ENCODE results near the gene PHF2.

PHF2 gene

DNA sequence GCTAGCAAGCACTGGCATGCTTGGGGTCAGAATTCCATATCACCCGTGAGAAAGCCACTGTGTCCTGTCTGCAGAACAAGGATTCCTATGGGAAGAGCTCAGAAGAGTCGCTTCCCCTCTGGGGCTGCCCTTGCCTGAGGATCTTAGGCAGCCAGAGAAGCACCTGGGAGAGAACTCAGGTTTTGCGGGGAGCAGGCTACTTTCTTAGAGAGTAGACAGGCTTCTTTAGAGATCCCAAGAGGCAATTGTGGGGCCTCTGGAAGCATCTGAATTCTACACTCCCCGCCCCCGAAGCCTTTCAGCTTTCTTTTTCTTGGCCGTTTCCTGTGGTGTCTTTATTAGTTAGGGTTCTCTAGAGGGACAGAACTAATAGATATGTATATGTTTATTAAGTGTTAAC lies 40.9 kb downstream of the PHF2 start:
- Mint-ChIP-seq H3K27ac (ENCODE audit: low read depth) (no peak overlapping the region), H3K9me3 (no peaks in the 10 kb centered on the region), H3K4me3 (no peak overlapping the region), H3K27me3 (no peaks in the 10 kb centered on the region), H3K4me1 (peaks cover 8% of the 10 kb centered on the region), H3K36me3 (ENCODE audit: insufficient read depth) (peaks cover 2% of the 10 kb centered on the region)
- DNase-seq (ENCODE audit: low spot score in 2 of 2) (no peak), ATAC-seq (replicated peaks; ENCODE audit: extremely low read depth, poor library complexity, severe bottlenecking) (no peak)

DNA sequence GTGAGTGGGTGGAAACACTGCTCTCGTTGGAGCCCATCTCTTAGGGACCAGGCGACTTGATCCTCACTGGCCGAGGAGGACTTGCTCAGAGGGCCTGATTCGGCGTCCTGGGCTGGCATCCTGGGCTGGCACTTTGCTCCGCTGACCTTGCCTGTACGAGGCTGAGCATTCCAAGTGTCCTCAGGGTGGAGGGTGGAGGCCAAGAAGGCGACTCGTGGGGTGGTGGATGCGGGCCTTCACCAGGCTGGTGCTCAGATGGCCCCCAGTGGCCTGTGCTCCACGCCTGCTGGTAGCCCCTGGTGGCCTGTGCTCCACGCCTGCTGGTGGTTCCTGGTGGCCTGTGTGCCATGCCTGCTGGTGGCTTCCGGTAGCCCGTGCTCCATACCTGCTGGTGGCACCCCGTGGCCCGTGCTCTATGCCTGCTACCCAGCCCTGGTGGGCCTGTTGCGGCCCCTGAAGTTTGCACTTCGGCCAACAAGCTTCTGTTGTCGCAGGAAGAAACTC lies 42.9 kb downstream of the PHF2 start:
- H3K4me1 Mint-ChIP-seq = peaks cover 7% of the 10 kb centered on the region
- H3K9me3 Mint-ChIP-seq = no peaks in the 10 kb centered on the region
- no peak for DNase-seq (ENCODE audit: low spot score in 2 of 2)
- no peak for ATAC-seq (replicated peaks; ENCODE audit: extremely low read depth, poor library complexity, severe bottlenecking)
- H3K4me3 Mint-ChIP-seq = no peak overlapping the region
- no peaks in the 10 kb centered on the region for H3K27me3 Mint-ChIP-seq
- peaks cover 3% of the 10 kb centered on the region for H3K36me3 Mint-ChIP-seq (ENCODE audit: insufficient read depth)
- H3K27ac Mint-ChIP-seq (ENCODE audit: low read depth) = no peak overlapping the region

DNA sequence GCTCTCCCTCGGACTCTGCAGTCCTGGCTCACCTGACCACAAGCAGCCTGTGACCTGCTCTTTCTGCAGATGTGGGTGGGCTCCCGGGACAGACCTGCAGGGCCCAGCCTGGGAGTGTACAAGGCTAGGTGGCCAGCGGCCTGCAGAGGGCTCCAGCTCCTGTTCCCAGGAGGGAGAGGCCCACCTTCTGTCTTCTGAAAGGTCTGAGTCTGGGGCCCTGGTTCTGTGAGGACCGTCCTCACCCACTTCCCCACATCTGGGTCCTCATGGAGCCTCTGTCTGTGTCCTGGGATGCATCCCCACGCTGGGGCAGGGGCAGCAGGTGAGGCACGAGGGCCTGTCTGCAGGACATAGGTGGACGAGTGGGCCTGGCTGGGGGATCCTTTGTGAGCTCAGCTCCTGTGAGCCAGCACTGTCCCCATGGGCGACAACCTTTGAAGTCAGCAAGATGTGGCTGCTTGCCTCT lies 43.7 kb downstream of the PHF2 start:
- no peak for ATAC-seq (replicated peaks; ENCODE audit: extremely low read depth, poor library complexity, severe bottlenecking)
- Mint-ChIP-seq H3K4me3 (no peak overlapping the region), H3K4me1 (peaks cover 7% of the 10 kb centered on the region), H3K9me3 (no peaks in the 10 kb centered on the region), H3K27ac (ENCODE audit: low read depth) (no peak overlapping the region), H3K27me3 (no peaks in the 10 kb centered on the region), H3K36me3 (ENCODE audit: insufficient read depth) (peaks cover 3% of the 10 kb centered on the region)
- no peak for DNase-seq (ENCODE audit: low spot score in 2 of 2)

DNA sequence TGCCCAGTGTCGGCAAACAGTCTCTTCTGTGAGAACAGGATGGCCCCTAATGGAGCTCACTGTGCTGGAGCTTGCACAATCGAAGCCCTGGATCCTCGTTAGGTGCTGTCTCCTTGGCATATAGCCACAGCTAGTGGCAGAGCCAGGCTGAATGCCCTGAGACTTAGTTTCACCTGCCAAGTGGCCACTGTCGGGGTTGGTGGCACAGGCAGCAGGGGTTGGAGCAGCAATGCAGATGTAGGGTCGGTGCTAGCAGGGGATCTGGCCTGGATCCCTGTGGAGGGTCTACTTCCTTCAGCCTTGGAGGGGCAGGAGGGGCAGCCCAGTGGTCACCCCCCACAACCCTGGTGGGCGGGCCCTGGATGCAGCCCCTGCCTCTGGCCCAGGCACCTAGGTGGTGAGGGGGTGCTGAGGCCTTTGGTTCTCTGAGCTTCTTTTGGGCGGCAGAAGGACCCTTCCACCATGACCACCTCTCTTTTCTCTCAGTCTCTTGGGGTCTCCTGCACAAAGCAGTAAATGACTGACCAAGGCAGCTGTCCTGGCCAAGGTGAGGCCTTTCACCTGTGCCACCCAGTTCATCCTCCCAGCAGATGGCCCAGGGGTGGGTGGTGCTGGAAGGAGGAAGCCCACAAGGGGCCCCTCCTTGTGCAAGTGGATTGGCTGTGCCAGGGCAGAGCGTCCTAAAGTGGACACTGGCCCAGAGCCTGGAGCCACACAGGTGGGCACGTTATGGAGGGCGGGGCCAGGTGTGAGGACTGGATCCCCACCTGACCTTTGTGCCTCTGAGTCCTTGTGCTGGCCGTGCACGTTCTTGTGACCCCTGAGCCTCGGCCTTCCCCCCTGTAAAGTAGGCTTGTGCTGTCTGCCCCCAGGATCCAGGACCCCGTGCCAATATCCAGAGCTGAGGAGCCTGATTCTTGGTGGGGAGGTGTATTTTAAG lies 44.8 kb downstream of the PHF2 start:
- no peak for ATAC-seq (replicated peaks; ENCODE audit: extremely low read depth, poor library complexity, severe bottlenecking)
- Mint-ChIP-seq H3K36me3 (ENCODE audit: insufficient read depth) (peaks cover 3% of the 10 kb centered on the region), H3K27ac (ENCODE audit: low read depth) (no peak overlapping the region), H3K9me3 (no peaks in the 10 kb centered on the region), H3K4me3 (no peak overlapping the region), H3K27me3 (no peaks in the 10 kb centered on the region), H3K4me1 (peaks cover 7% of the 10 kb centered on the region)
- DNase-seq (ENCODE audit: low spot score in 2 of 2) = no peak

DNA sequence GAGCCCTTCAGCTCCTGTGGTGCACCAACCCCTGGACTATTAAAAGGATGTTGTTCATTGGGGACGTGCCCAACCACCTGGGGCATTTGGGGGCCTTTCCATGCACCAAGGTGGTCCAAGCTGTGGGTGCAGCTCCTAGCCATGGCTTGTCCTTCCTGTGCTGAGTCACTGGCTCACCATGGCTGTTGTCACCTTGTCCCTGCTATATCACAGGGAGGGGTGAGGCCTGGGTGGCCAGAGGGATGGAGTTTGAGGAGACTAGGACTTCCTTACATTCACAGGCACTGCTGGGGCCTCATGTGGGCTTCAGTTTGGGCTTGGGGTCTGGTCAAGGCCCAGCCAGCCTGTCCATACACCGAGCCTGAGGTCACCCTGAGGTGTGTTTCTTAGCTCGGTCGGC lies 45.5 kb downstream of the PHF2 start:
- ATAC-seq (replicated peaks; ENCODE audit: extremely low read depth, poor library complexity, severe bottlenecking) = no peak
- no peaks in the 10 kb centered on the region for H3K27me3 Mint-ChIP-seq
- peaks cover 3% of the 10 kb centered on the region for H3K36me3 Mint-ChIP-seq (ENCODE audit: insufficient read depth)
- H3K4me1 Mint-ChIP-seq = peaks cover 7% of the 10 kb centered on the region
- no peak overlapping the region for H3K27ac Mint-ChIP-seq (ENCODE audit: low read depth)
- DNase-seq (ENCODE audit: low spot score in 2 of 2) = no peak
- no peak overlapping the region for H3K4me3 Mint-ChIP-seq
- no peaks in the 10 kb centered on the region for H3K9me3 Mint-ChIP-seq

DNA sequence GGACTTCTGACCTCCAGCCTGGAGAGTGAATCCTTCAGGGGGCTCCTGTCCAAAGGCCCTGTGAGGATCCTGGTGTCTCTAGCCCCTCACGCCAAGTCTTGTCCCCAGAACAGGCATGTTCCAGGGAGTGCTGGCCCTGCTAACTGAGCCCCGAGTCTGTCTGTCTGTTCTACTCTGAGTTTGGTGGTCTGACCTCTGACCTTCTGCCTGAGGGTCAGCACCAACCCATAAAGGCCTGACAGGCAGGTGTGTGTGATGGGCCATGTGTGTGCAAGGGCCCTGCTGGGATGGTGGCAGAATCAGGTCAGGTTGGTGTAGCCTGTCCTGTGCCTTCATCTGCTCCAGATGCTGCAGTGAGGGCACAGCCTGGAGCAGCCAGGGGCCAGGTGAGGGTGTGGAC lies 46.3 kb downstream of the PHF2 start:
- Mint-ChIP-seq H3K4me3 (no peak overlapping the region), H3K27ac (ENCODE audit: low read depth) (peak overlapping the region; percentile 17), H3K9me3 (no peaks in the 10 kb centered on the region), H3K36me3 (ENCODE audit: insufficient read depth) (peaks cover 3% of the 10 kb centered on the region), H3K4me1 (peaks cover 7% of the 10 kb centered on the region), H3K27me3 (no peaks in the 10 kb centered on the region)
- no peak for ATAC-seq (replicated peaks; ENCODE audit: extremely low read depth, poor library complexity, severe bottlenecking)
- no peak for DNase-seq (ENCODE audit: low spot score in 2 of 2)

DNA sequence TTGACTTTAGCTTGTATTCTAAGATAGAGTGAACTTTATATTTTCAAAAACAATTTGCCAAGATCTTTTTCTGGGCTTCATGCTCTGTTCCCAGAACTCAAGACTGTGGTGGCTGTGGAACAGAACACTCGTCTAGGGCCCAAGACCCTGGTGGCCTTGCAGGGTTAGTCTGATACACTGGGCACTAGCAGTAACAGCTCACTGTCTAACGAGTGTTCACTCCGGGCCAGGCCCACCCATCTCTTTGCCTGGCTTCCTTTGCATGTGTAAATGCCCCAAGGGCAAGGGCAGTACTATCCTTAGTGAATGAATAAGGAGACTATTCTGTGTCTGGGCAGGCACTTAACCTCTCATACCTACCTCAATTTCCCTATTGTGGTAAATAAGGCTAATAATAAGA lies 47.4 kb downstream of the PHF2 start:
- no peak overlapping the region for H3K4me3 Mint-ChIP-seq
- H3K36me3 Mint-ChIP-seq (ENCODE audit: insufficient read depth) = peaks cover 2% of the 10 kb centered on the region
- DNase-seq (ENCODE audit: low spot score in 2 of 2) = no peak
- ATAC-seq (replicated peaks; ENCODE audit: extremely low read depth, poor library complexity, severe bottlenecking) = no peak
- H3K9me3 Mint-ChIP-seq = no peaks in the 10 kb centered on the region
- H3K4me1 Mint-ChIP-seq = peaks cover 3% of the 10 kb centered on the region
- no peak overlapping the region for H3K27ac Mint-ChIP-seq (ENCODE audit: low read depth)
- no peaks in the 10 kb centered on the region for H3K27me3 Mint-ChIP-seq

DNA sequence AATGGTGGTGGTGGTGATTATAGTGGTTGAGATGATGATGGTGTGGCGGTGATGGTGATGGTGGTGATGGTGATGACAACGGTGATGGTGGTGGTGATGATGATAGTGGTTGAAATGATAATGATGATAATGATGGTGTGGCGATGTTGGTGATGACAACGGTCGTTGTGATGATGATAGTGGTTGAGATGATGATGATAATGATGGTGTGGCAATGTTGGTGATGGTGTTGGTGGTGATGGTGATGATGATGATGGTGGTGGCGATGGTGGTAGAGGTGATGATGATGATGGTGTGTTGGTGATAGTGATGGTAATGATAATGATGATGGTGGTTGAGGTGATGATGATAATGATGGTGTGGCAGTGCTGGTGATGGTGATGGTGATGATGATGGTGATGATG lies 48.0 kb downstream of the PHF2 start:
- Mint-ChIP-seq H3K4me3 (no peak overlapping the region), H3K36me3 (ENCODE audit: insufficient read depth) (peaks cover 2% of the 10 kb centered on the region), H3K27me3 (no peaks in the 10 kb centered on the region), H3K9me3 (no peaks in the 10 kb centered on the region), H3K4me1 (no peaks in the 10 kb centered on the region), H3K27ac (ENCODE audit: low read depth) (no peak overlapping the region)
- DNase-seq (ENCODE audit: low spot score in 2 of 2) (no peak), ATAC-seq (replicated peaks; ENCODE audit: extremely low read depth, poor library complexity, severe bottlenecking) (peak; percentile 64)

DNA sequence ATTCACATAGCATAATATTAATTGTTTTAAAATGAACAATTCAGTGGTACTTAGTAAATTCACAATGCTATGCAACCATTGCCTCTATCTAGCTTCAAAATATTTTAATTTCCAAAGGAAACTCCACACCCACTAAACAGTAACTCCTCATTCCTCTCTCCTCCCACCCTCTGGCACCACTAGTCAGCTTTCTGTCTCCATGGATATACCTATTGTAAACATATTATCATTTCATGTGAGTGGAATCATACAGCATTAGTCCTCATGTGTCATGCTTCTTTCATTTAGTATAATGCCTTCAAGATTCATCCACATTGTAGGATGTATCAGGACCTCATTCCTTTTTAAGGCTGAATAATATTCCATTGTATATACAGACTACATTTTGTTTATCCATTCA lies 48.6 kb downstream of the PHF2 start:
- Mint-ChIP-seq H3K9me3 (no peaks in the 10 kb centered on the region), H3K27ac (ENCODE audit: low read depth) (no peak overlapping the region), H3K36me3 (ENCODE audit: insufficient read depth) (peaks cover 2% of the 10 kb centered on the region), H3K4me1 (no peaks in the 10 kb centered on the region), H3K4me3 (no peak overlapping the region), H3K27me3 (no peaks in the 10 kb centered on the region)
- no peak for DNase-seq (ENCODE audit: low spot score in 2 of 2)
- no peak for ATAC-seq (replicated peaks; ENCODE audit: extremely low read depth, poor library complexity, severe bottlenecking)

DNA sequence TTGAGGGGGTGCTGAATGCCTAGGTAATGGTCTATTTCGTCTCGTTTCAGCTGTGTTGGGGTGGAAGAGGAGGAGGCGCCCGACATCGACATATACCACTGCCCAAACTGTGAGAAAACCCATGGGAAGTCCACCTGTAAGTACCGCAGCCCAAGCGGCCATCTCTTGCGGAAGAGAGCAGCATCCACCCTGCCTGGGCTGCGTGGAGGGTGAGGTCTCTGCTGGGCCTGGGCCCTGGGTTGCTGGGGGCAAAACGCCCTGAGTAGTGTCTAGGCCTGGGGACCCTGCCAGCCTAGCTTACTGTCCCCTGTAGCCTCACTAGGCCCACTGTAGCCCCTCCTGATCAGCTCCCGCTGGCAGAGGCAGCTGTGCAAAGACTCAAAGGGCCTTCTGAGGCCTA lies 53.5 kb downstream of the PHF2 start:
- H3K27ac Mint-ChIP-seq (ENCODE audit: low read depth) = no peak overlapping the region
- H3K27me3 Mint-ChIP-seq = no peaks in the 10 kb centered on the region
- H3K9me3 Mint-ChIP-seq = no peaks in the 10 kb centered on the region
- no peak for DNase-seq (ENCODE audit: low spot score in 2 of 2)
- no peaks in the 10 kb centered on the region for H3K4me1 Mint-ChIP-seq
- no peaks in the 10 kb centered on the region for H3K36me3 Mint-ChIP-seq (ENCODE audit: insufficient read depth)
- H3K4me3 Mint-ChIP-seq = no peak overlapping the region
- ATAC-seq (replicated peaks; ENCODE audit: extremely low read depth, poor library complexity, severe bottlenecking) = no peak

DNA sequence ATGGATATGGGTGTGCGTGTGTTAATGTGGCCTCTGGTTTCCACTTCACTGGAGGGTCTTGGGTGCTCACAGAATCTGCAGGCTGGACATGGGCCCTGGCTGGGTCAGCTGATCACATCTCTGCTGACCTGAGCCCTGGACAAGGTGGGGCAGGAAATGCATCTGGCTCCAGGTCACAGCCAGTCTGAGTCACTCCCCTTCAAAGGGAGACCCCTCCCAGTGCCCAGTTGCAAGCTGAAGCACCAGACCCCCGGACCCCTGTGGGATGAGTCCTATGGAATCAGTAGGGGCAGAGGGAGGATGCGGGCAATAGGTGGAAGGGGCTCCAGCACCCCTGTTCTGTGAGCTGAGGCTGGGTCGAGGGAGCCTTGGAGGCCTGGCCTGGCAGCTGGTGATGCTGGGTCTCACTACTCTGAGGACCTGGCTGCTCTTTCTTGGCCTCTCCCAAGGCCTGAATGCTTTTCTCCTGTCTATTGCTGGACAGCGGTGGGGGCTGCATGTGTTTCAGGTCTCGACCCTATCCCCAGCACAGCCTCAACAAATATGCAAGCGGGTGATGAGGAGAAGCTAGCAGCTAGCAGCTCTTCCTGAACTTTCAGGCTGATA lies 54.5 kb downstream of the PHF2 start:
- no peak overlapping the region for H3K4me3 Mint-ChIP-seq
- H3K36me3 Mint-ChIP-seq (ENCODE audit: insufficient read depth) = peaks cover 4% of the 10 kb centered on the region
- peaks cover 5% of the 10 kb centered on the region for H3K4me1 Mint-ChIP-seq
- H3K27ac Mint-ChIP-seq (ENCODE audit: low read depth) = no peak overlapping the region
- DNase-seq (ENCODE audit: low spot score in 2 of 2) (peak in 1 of 2 donors; percentile 8), ATAC-seq (replicated peaks; ENCODE audit: extremely low read depth, poor library complexity, severe bottlenecking) (no peak)
- peaks cover 4% of the 10 kb centered on the region for H3K9me3 Mint-ChIP-seq
- no peaks in the 10 kb centered on the region for H3K27me3 Mint-ChIP-seq

DNA sequence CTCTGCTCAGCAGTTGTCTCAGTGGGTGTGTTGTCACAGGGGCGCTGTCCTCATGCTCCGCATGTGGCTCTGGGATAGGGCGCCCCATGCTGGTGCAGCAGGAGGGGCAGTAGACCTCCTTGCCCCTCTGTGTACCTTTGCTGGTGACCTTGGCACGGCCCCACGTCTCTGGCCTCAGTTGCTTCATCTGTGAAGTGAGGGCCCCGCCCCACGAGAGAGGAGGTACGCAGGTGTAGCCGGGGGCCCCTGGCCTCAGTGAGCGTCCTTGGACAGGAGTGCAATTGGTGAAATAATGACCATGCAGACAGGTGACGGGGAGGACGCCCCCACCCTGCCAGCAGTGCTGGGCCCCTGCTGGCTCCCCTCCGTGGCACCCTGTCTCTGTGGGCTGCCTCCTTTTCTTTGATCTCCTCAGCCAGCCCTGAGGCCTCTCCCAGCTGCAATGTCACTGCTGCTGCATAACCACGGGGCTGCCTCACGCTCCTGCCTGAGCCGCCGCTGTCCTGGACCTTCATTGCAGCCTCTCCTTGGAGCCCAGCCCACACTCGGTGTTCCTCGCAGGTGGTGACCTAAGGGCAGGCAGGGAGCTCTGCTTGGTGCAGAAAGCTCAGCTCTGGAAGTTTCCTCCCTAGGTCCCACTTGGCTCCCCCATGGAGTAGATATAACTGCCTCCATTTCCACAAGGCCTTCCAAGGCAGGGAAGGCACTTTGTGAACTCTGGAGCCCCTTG lies 57.3 kb downstream of the PHF2 start:
- no peak overlapping the region for H3K4me3 Mint-ChIP-seq
- no peak for DNase-seq (ENCODE audit: low spot score in 2 of 2)
- H3K4me1 Mint-ChIP-seq = peaks cover 5% of the 10 kb centered on the region
- H3K36me3 Mint-ChIP-seq (ENCODE audit: insufficient read depth) = peaks cover 21% of the 10 kb centered on the region
- H3K27ac Mint-ChIP-seq (ENCODE audit: low read depth) = no peak overlapping the region
- no peaks in the 10 kb centered on the region for H3K27me3 Mint-ChIP-seq
- no peak for ATAC-seq (replicated peaks; ENCODE audit: extremely low read depth, poor library complexity, severe bottlenecking)
- H3K9me3 Mint-ChIP-seq = peaks cover 4% of the 10 kb centered on the region
